Prostate gland (tissue), 2 donors: Measurements from ENCODE around the gene KCTD8. TPM values are rescaled to one million over a fixed set of nuclear protein-coding genes. Genes with fewer than 3 reads are reported as not detected.

ENCODE experiments used
- DNase-seq: peaks from one replicate; pipeline ENCODE4 v3.0.0-alpha.2; 2019; ENCODE audit warnings: low spot score
- H3K27ac ChIP-seq, 2 donors: fragments of 200-600 bp; sonication (generic); 2 replicates each; pipeline ENCODE4 v1.5.1; 2017 to 2019
- H3K27me3 ChIP-seq: fragments of 200-600 bp; sonication (generic); replicated peaks from 2 replicates; pipeline ENCODE4 v1.5.1; 2019; ENCODE audit not compliant: insufficient read depth
- H3K36me3 ChIP-seq, 2 donors: fragments of 200-600 bp; sonication (generic); 1 replicate in 1 of 2; 2 replicates in 1 of 2; pipeline versions ENCODE4 v1.5.1 to v1.8.1; 2017 to 2019
- H3K4me1 ChIP-seq: fragments of 200-600 bp; sonication (generic); replicated peaks from 2 replicates; pipeline ENCODE4 v1.5.1; 2019
- H3K4me3 ChIP-seq, 2 donors: fragments of 200-600 bp; sonication (generic); 2 replicates each; pipeline ENCODE4 v1.5.1; 2017 to 2019
- H3K9me3 ChIP-seq: fragments of 200-600 bp; sonication (generic); 2 replicates; pipeline ENCODE4 v1.5.1; 2017
- POLR2A ChIP-seq: fragments of 450-650 bp; IDR thresholded peaks from one replicate; pipeline ENCODE4 v1.6.1; 2016; ENCODE audit warnings: antibody characterized with exemption, mild to moderate bottlenecking
- POLR2AphosphoS5 ChIP-seq: sonication (generic); formaldehyde crosslinking; IDR thresholded peaks from one replicate; pipeline ENCODE4 v1.6.1; 2017; ENCODE audit warnings: antibody characterized with exemption
- WGBS: methylation state at CpG from one replicate; pipeline ENCODE4 v1.1.5; 2018; 5-methylcytosine and 5-hydroxymethylcytosine counted together
- intact Hi-C: fragments of 100-400 bp; cut with DNase I; formaldehyde crosslinking; loops from one replicate; pipeline ENCODE4 v1.14.2; 2022
- total RNA-seq, 2 donors: library from RNA; depleted of rRNA; stranded (reverse); fragments of >200 nt; gene quantifications; one replicate each; pipeline ENCODE4 v1.1.0, GENCODE V29; 2016
- TF ChIP-seq, protein P1 (sequence below), 4 experiments: fragments of 200-600 bp in 2 of 4; fragments of 450-650 bp in 2 of 4; sonication (generic) in 2 of 4; IDR thresholded peaks; 1 replicate in 3 of 4; 2 replicates in 1 of 4; pipeline ENCODE4 v1.5.1; 2016 to 2019; ENCODE audit warnings: antibody characterized with exemption in 4 of 4, mild to moderate bottlenecking in 2 of 4, moderate library complexity in 2 of 4

The KCTD8 gene
- total RNA-seq, 2 donors from 2014 or later = 0.46 to 1.9 TPM

DNA sequence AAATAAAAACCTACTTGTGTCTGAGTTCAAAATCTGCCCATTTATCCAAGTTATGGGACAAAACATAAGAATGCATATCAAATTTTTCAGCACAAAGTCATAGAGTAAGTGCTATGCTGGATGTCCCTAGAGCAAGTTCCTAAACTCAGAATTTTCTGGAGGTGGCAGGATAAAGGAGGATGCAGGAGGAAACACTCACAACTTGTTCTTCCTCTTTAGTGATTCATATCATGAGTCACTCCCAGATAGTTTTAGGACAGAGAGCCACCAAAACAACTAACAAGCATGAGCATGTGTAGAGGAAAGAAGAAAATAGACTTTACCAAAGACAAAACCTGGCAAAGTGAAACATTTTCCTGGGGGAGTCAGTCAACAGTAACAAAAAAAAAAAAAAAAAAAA, 302.7 kb downstream of the KCTD8 start:
- intact Hi-C loops = no loop called here
- DNase-seq = no peak

DNA sequence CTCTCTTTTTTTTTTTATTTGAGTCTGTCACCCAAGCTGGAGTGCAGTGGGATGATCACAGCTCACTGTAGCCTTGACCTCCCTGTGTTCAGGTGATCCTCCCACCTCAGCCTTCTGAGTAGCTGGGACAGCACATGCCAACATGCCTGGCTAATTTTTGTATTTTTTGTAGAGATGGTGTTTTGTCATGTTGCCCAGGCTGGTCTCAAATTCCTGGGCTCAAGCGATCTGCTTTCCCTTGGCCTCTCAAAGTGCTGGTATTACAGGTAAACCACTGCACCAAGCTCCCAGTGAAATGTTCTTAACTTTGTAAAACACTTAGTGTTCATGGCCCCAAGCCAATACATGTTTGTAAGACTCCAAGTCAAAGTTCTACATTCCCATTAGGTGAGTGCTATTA, 316.1 kb downstream of the KCTD8 start:
- no peak for TF ChIP-seq POLR2AphosphoS5
- TF ChIP-seq, protein P1, sequence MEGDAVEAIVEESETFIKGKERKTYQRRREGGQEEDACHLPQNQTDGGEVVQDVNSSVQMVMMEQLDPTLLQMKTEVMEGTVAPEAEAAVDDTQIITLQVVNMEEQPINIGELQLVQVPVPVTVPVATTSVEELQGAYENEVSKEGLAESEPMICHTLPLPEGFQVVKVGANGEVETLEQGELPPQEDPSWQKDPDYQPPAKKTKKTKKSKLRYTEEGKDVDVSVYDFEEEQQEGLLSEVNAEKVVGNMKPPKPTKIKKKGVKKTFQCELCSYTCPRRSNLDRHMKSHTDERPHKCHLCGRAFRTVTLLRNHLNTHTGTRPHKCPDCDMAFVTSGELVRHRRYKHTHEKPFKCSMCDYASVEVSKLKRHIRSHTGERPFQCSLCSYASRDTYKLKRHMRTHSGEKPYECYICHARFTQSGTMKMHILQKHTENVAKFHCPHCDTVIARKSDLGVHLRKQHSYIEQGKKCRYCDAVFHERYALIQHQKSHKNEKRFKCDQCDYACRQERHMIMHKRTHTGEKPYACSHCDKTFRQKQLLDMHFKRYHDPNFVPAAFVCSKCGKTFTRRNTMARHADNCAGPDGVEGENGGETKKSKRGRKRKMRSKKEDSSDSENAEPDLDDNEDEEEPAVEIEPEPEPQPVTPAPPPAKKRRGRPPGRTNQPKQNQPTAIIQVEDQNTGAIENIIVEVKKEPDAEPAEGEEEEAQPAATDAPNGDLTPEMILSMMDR (IDR thresholded peaks at IDR 0.05) = no peak
- no peak for TF ChIP-seq POLR2A
- H3K9me3 ChIP-seq = no peaks in the 10 kb centered on the region
- H3K27ac ChIP-seq = no peak overlapping the region
- no peak overlapping the region for H3K4me3 ChIP-seq
- H3K27me3 ChIP-seq = no peaks in the 10 kb centered on the region
- H3K4me1 ChIP-seq = no peaks in the 10 kb centered on the region
- WGBS = 82% methylated on average over 1 of the region's 1 CpG
- H3K36me3 ChIP-seq = no peaks in the 10 kb centered on the region
- intact Hi-C loops = no loop called here
- DNase-seq = no peak

More for the DNA sequence above, 302.7 kb downstream of the KCTD8 start:
- H3K27me3 ChIP-seq = no peaks in the 10 kb centered on the region
- TF ChIP-seq POLR2AphosphoS5 = no peak
- TF ChIP-seq POLR2A = no peak
- TF ChIP-seq, protein P1 (IDR thresholded peaks at IDR 0.05) = no peak
- no peak overlapping the region for H3K27ac ChIP-seq
- no peaks in the 10 kb centered on the region for H3K9me3 ChIP-seq
- no peak overlapping the region for H3K4me3 ChIP-seq
- no peaks in the 10 kb centered on the region for H3K36me3 ChIP-seq
- no peaks in the 10 kb centered on the region for H3K4me1 ChIP-seq

Other genes starting within 250 kb of the KCTD8 start
- not detected for gene YIPF7, start 202.8 kb upstream of the KCTD8 start, total RNA-seq
- gene GUF1, start 229.6 kb upstream of the KCTD8 start, total RNA-seq = 10 to 100 TPM; 25.9 to 28.6 TPM